ENCODE measurements around the gene PM20D1. TPM values are rescaled to one million over a fixed set of nuclear protein-coding genes. Genes with fewer than 3 reads are reported as not detected.

The PM20D1 gene
- total and polyA plus RNA-seq, 2 donors (not counting 1 experiment from before 2014, with no cell fraction given) = 2.0 to 3.3 TPM

- ATAC-seq (ENCODE audit: low read depth) (no peak), DNase-seq (no peak)
- H2AFZ ChIP-seq (ENCODE audit: insufficient read depth, low read depth, low read length, poor library complexity, severe bottlenecking) = no peak overlapping the region
- peaks cover 4% of the 10 kb centered on the region for H3K79me2 ChIP-seq (ENCODE audit: control insufficient read depth, insufficient read depth, low read length)
- no peaks in the 10 kb centered on the region for H4K20me1 ChIP-seq (ENCODE audit: control insufficient read depth, insufficient read depth, low read length, poor library complexity, severe bottlenecking)
- no peak overlapping the region for H3K4me3 Mint-ChIP-seq
- WGBS (ENCODE audit: insufficient coverage) = 94% methylated on average over 5 of the region's 5 CpGs
- H3K27ac Mint-ChIP-seq = peak overlapping the region; percentile 20
- POLR2A ChIA-PET = no interaction called here
- H3K27ac ChIP-seq (ENCODE audit: low read length in 2 of 2) = no peak overlapping the region
- H3K27me3 ChIP-seq (replicated peaks in 1 of 4; ENCODE audit: control extremely low read depth in 1 of 4, control insufficient read depth in 3 of 4, insufficient read depth in 4 of 4, low read length in 3 of 4) = no peaks in the 10 kb centered on the region
- H3K9me3 ChIP-seq (ENCODE audit: control extremely low read depth in 1 of 3, control insufficient read depth in 2 of 3, insufficient read depth in 1 of 3, low read length in 2 of 3) = no peaks in the 10 kb centered on the region
- no peaks in the 10 kb centered on the region for H3K27me3 Mint-ChIP-seq
- intact Hi-C loops (cut with micrococcal nuclease) = no loop called here
- CTCF ChIA-PET = interaction anchor here (2.0 to 12.1 kb wide), 2 partner anchors 140 to 182 kb away, joined by 4 to 434 read pairs; no protein-coding TSS in a partner anchor
- H3K4me1 ChIP-seq (ENCODE audit: control insufficient read depth in 2 of 2, insufficient read depth in 2 of 2, low read length in 2 of 2) = peaks cover 5 to 15% of the 10 kb centered on the region in 2 donors
- no peak overlapping the region for H3K4me3 ChIP-seq (ENCODE audit: control extremely low read depth in 1 of 5, extremely low read depth in 1 of 5, insufficient read depth in 1 of 5, low read depth in 2 of 5, low read length in 4 of 5)
- peaks cover 16% of the 10 kb centered on the region for H3K4me1 Mint-ChIP-seq
- no peak overlapping the region for H3K4me2 ChIP-seq (replicated peaks; ENCODE audit: low read depth, low read length, poor library complexity, severe bottlenecking)
- H3K36me3 ChIP-seq (replicated peaks in 1 of 2; ENCODE audit: control extremely low read depth in 1 of 2, control insufficient read depth in 1 of 2, extremely low read depth in 1 of 2, insufficient read depth in 2 of 2, low read length in 1 of 2) = peaks cover 0 to 50% of the 10 kb centered on the region in 2 experiments
- H3K9me3 Mint-ChIP-seq (ENCODE audit: insufficient read depth) = no peaks in the 10 kb centered on the region
- H3K9ac ChIP-seq (ENCODE audit: low read length) = no peak overlapping the region
- TF ChIP-seq EZH2 (IDR thresholded peaks at IDR 0.05; ENCODE audit: borderline replicate concordance, insufficient read depth, low read depth, low read length, poor library complexity, severe bottlenecking) = no peak
- no peak for TF ChIP-seq CTCF (IDR thresholded peaks at IDR 0.05)
Measured at GRCh38 chr1:205798577-205798976, 51.4 kb downstream of the PM20D1 start.

- intact Hi-C loops (cut with micrococcal nuclease) = no loop called here
- no peak overlapping the region for H3K4me2 ChIP-seq (replicated peaks; ENCODE audit: low read depth, low read length, poor library complexity, severe bottlenecking)
- no peak for TF ChIP-seq CTCF (IDR thresholded peaks at IDR 0.05)
- TF ChIP-seq EZH2 (IDR thresholded peaks at IDR 0.05; ENCODE audit: borderline replicate concordance, insufficient read depth, low read depth, low read length, poor library complexity, severe bottlenecking) = no peak
- no peak overlapping the region for H3K27ac Mint-ChIP-seq
- peaks cover 5 to 24% of the 10 kb centered on the region in 2 donors for H3K4me1 ChIP-seq (ENCODE audit: control insufficient read depth in 2 of 2, insufficient read depth in 2 of 2, low read length in 2 of 2)
- H3K9me3 Mint-ChIP-seq (ENCODE audit: insufficient read depth) = no peaks in the 10 kb centered on the region
- no peaks in the 10 kb centered on the region for H4K20me1 ChIP-seq (ENCODE audit: control insufficient read depth, insufficient read depth, low read length, poor library complexity, severe bottlenecking)
- H3K79me2 ChIP-seq (ENCODE audit: control insufficient read depth, insufficient read depth, low read length) = no peaks in the 10 kb centered on the region
- no peak overlapping the region for H3K4me3 Mint-ChIP-seq
- H3K9me3 ChIP-seq (ENCODE audit: control extremely low read depth in 1 of 3, control insufficient read depth in 2 of 3, insufficient read depth in 1 of 3, low read length in 2 of 3) = no peaks in the 10 kb centered on the region
- 92% methylated on average over 2 of the region's 2 CpGs for WGBS (ENCODE audit: insufficient coverage)
- H3K27ac ChIP-seq (ENCODE audit: low read length in 2 of 2) = no peak overlapping the region
- DNase-seq (no peak), ATAC-seq (ENCODE audit: low read depth) (no peak)
- H3K36me3 ChIP-seq (replicated peaks in 1 of 2; ENCODE audit: control extremely low read depth in 1 of 2, control insufficient read depth in 1 of 2, extremely low read depth in 1 of 2, insufficient read depth in 2 of 2, low read length in 1 of 2) = peaks cover 0 to 55% of the 10 kb centered on the region in 2 experiments
- no peak overlapping the region for H2AFZ ChIP-seq (ENCODE audit: insufficient read depth, low read depth, low read length, poor library complexity, severe bottlenecking)
- H3K9ac ChIP-seq (ENCODE audit: low read length) = no peak overlapping the region
- H3K4me3 ChIP-seq (ENCODE audit: control extremely low read depth in 1 of 5, extremely low read depth in 1 of 5, insufficient read depth in 1 of 5, low read depth in 2 of 5, low read length in 4 of 5) = no peak overlapping the region
- POLR2A ChIA-PET = interaction anchor here (0.7 kb wide), 1 partner anchor 11 kb away, joined by 3 read pairs; no protein-coding TSS in a partner anchor
- no peaks in the 10 kb centered on the region for H3K27me3 Mint-ChIP-seq
- CTCF ChIA-PET = interaction anchor here (1.0 to 12.1 kb wide), 4 partner anchors 86 to 184 kb away, joined by 3 to 434 read pairs (median 4); no protein-coding TSS in a partner anchor
- peaks cover 23% of the 10 kb centered on the region for H3K4me1 Mint-ChIP-seq
- H3K27me3 ChIP-seq (replicated peaks in 1 of 4; ENCODE audit: control extremely low read depth in 1 of 4, control insufficient read depth in 3 of 4, insufficient read depth in 4 of 4, low read length in 3 of 4) = no peaks in the 10 kb centered on the region
Measured at GRCh38 chr1:205797168-205797567, 52.8 kb downstream of the PM20D1 start.
